Measurements from ENCODE around the gene PLOD3. TPM values are rescaled to one million over a fixed set of nuclear protein-coding genes. Genes with fewer than 3 reads are reported as not detected.

The PLOD3 gene
- total and polyA plus RNA-seq, 8 donors: 27.2 to 55.7 (median 38.0) TPM

DNA sequence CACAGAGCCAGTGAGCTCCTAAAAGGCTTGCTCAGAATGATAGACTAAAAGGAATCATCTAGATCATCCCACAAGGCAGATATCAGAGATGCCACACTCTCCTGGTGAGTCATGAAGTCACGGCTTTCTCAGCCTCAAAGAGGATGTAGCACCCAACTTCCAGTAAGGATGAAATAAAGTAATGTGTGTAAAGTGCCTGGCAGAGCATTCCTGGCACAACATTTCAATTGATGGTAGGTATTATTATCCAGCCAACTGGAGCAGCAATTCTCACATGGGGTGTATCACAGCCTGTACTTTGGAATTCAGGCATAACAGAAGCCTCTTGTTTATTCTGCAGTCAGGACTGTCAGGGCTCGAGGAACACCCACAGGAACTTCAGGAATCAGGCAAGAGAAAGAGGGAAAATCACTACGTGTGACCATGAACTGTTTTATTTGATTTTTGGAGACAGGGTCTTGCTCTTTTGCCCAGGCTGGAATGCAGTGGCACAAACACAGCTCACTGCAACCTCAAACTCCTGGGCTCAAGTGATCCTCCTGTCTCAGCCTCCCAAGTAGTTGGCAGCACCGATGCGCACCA lies 32.0 kb downstream of the PLOD3 start:
- H3K4me1 ChIP-seq: no peaks in the 10 kb centered on the region
- no peaks in the 10 kb centered on the region for H3K9me3 ChIP-seq
- DNase-seq (no peak), FAIRE-seq (no peak), ATAC-seq (no peak)
- no peaks in the 10 kb centered on the region for H3K36me3 ChIP-seq
- no peak overlapping the region for H3K4me3 ChIP-seq
- peaks cover 0 to 11% (median 3%) of the 10 kb centered on the region in 4 donors for H3K27me3 ChIP-seq
- 54 to 56% methylated on average over 5 of the region's 5 CpGs for WGBS, 2 donors
- no peak overlapping the region for H3K27ac ChIP-seq
- no peak for TF ChIP-seq CTCF (IDR thresholded peaks at IDR 0.05)
- intact Hi-C loops (cut with DNase I): no loop called here

DNA sequence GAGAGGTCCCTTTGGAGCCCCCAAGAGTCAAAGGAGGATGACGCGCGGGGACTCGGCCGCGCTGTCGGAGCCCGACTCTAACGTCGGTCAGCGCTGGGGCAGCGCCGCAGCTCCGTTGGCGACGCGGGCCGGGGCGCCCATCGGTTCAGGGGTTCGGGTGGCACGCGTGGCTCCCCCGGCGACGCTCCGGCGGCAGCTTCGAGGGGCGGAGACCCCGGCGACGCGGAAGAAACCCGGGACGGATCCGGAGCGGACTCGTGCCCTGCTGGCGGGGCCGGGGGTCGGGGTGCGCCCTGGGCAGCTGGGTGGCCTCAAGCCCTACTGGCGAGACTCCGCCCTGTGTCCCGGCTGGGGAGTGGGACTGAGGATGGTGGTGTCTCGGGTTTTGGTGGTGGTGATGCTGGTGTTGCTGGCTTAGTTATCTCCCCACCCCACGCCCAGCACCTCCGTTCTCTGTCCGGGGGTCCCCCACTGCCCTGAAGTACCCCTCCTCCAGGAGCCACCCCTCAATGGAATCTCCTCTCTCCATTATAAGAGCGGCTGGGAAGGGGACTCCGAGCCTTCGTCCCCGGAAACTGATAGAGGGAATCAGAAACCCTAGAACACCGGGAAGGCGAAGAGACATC lies 37.1 kb downstream of the PLOD3 start, which contains the start of gene NAT16:
Gene NAT16 (minus strand): TSS at position 164 of the 626 bp plus-strand sequence. CDS start 5,486 bp downstream, outside the sequence.
- Histone ChIP-seq H3K36me3 (no peaks in the 10 kb centered on the region), H3K9me3 (no peaks in the 10 kb centered on the region), H3K4me3 (peak within 1 kb of the TSS in 1 of 4 donors; percentile 6), H3K4me1 (peaks cover 0 to 5% (median 0%) of the 10 kb centered on the region in 3 donors), H3K27me3 (peaks cover 0 to 23% (median 9%) of the 10 kb centered on the region in 4 donors), H3K27ac (no peak within 1 kb of the TSS)
- FAIRE-seq: no peak
- no peak for DNase-seq
- intact Hi-C loops (cut with DNase I): no loop called here
- TF ChIP-seq CTCF (IDR thresholded peaks at IDR 0.05): no peak
- 3 to 4% methylated on average over 30 to 56 of the region's 56 CpGs for WGBS, 2 donors
- no peak for ATAC-seq

- no peak for TF ChIP-seq CTCF (IDR thresholded peaks at IDR 0.05)
- Histone ChIP-seq H3K36me3 (no peaks in the 10 kb centered on the region), H3K4me1 (peaks cover 0 to 5% (median 0%) of the 10 kb centered on the region in 3 donors), H3K9me3 (no peaks in the 10 kb centered on the region), H3K27me3 (peaks cover 0 to 28% (median 9%) of the 10 kb centered on the region in 4 donors), H3K4me3 (peak overlapping the region in 1 of 4 donors; percentile 6), H3K27ac (no peak overlapping the region)
- no peak for DNase-seq
- 4% methylated on average over 21 to 27 of the region's 27 CpGs for WGBS, 2 donors
- intact Hi-C loops (cut with DNase I): no loop called here
- no peak for ATAC-seq
- no peak for FAIRE-seq
Observed at GRCh38 chr7:101179713-101180112, 37.7 kb downstream of the PLOD3 start.

- peaks cover 0 to 32% (median 9%) of the 10 kb centered on the region in 4 donors for H3K27me3 ChIP-seq
- no peak for DNase-seq
- no peaks in the 10 kb centered on the region for H3K36me3 ChIP-seq
- H3K4me3 ChIP-seq: peak overlapping the region in 1 of 4 donors; percentile 6
- intact Hi-C loops (cut with DNase I): no loop called here
- no peak for FAIRE-seq
- TF ChIP-seq CTCF (IDR thresholded peaks at IDR 0.05): no peak
- no peak for ATAC-seq
- 3 to 7% methylated on average over 19 to 20 of the region's 20 CpGs for WGBS, 2 donors
- no peaks in the 10 kb centered on the region for H3K9me3 ChIP-seq
- H3K27ac ChIP-seq: no peak overlapping the region
- H3K4me1 ChIP-seq: peaks cover 0 to 5% (median 0%) of the 10 kb centered on the region in 3 donors
Observed at GRCh38 chr7:101179117-101179516, 38.3 kb downstream of the PLOD3 start.

- Histone ChIP-seq H3K27me3 (peaks cover 0 to 39% (median 13%) of the 10 kb centered on the region in 4 donors), H3K9me3 (no peaks in the 10 kb centered on the region), H3K4me1 (peaks cover 3 to 17% (median 7%) of the 10 kb centered on the region in 3 donors), H3K4me3 (no peak overlapping the region), H3K36me3 (no peaks in the 10 kb centered on the region), H3K27ac (no peak overlapping the region)
- no peak for FAIRE-seq
- WGBS, 2 donors: 84 to 87% methylated on average over 2 of the region's 2 CpGs
- TF ChIP-seq CTCF (IDR thresholded peaks at IDR 0.05): no peak
- intact Hi-C loops (cut with DNase I): no loop called here
- ATAC-seq: no peak
- no peak for DNase-seq
Observed at GRCh38 chr7:101177644-101178043, 39.7 kb downstream of the PLOD3 start.
